SK-N-SH (cell line): ENCODE measurements around the gene DMBT1.

Source experiments
- EP300 ChIP-seq, 2 experiments: IDR thresholded peaks; 2 replicates each; pipeline versions ENCODE4 v1.4.0 to v1.6.1; 2012; ENCODE audit warnings: borderline replicate concordance in 1 of 2, low read depth in 1 of 2, low read length in 1 of 2
- GATA2 ChIP-seq: sonication (generic); formaldehyde crosslinking; IDR thresholded peaks from 2 replicates; pipeline ENCODE4 v1.5.0; 2020; ENCODE audit warnings: mild to moderate bottlenecking, missing genetic modification reagents

DNA sequence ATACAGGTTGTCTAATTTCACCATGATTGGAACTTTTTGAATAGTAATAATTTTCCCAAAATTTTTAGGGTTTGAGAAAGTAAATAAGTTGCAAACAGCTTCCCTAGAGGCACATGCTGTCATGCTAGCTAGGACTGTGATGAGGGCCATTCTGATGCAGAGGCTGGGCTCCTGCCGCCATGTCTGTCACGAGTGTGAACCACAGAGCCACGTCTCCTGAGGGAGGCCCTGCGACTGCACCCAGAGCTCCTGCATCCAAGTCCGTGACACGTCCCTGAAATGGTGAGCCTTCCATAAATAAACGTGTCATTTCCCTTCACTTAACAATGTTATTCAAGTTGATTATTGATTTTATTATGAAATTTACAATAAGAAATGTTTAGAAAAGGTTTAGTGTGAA is 99.1 kb downstream of the DMBT1 start:
- TF ChIP-seq GATA2 (CRISPR knock-in tag), result no peak
- TF ChIP-seq EP300 (IDR thresholded peaks at IDR 0.05; ENCODE audit: borderline replicate concordance in 1 of 2, low read depth in 1 of 2, low read length in 1 of 2), result no peak
